Subcutaneous abdominal adipose tissue (tissue), 5 donors: Measurements from ENCODE around the gene SPPL3.

Experiments used
- H3K27ac ChIP-seq: one replicate; pipeline ENCODE4 v1.7.0; 2013; ENCODE audit warnings: low read depth, mild to moderate bottlenecking, inconsistent platforms, low read length, moderate library complexity
- H3K27me3 ChIP-seq, 5 donors: one replicate each; pipeline ENCODE4 v1.7.0; 2013; ENCODE audit warnings: low read length in 5 of 5, inconsistent platforms in 1 of 5; ENCODE audit not compliant: control insufficient read depth in 5 of 5, insufficient read depth in 4 of 5
- H3K36me3 ChIP-seq, 5 donors: one replicate each; pipeline ENCODE4 v1.7.0; 2013; ENCODE audit warnings: low read length in 5 of 5; ENCODE audit not compliant: control insufficient read depth in 5 of 5, insufficient read depth in 5 of 5
- H3K4me1 ChIP-seq, 5 donors: one replicate each; pipeline ENCODE4 v1.7.0; 2013; ENCODE audit warnings: low read length in 5 of 5, mild to moderate bottlenecking in 3 of 5, moderate library complexity in 1 of 5; ENCODE audit not compliant: control insufficient read depth in 5 of 5, insufficient read depth in 5 of 5
- H3K4me3 ChIP-seq, 5 donors: one replicate each; pipeline ENCODE4 v1.7.0; 2013; ENCODE audit warnings: low read length in 5 of 5, low read depth in 1 of 5
- H3K9ac ChIP-seq, 5 donors: one replicate each; pipeline ENCODE4 v1.7.0; 2013; ENCODE audit warnings: low read length in 5 of 5, mild to moderate bottlenecking in 4 of 5, moderate library complexity in 3 of 5
- H3K9me3 ChIP-seq, 5 donors: one replicate each; pipeline ENCODE4 v1.7.0; 2013; ENCODE audit warnings: low read length in 5 of 5; ENCODE audit not compliant: control insufficient read depth in 5 of 5
- donor health status: healthy.
- donor health status: healthy.
- donor health status: healthy.
- donor health status: healthy.
- donor health status: healthy.

The SPPL3 gene

DNA sequence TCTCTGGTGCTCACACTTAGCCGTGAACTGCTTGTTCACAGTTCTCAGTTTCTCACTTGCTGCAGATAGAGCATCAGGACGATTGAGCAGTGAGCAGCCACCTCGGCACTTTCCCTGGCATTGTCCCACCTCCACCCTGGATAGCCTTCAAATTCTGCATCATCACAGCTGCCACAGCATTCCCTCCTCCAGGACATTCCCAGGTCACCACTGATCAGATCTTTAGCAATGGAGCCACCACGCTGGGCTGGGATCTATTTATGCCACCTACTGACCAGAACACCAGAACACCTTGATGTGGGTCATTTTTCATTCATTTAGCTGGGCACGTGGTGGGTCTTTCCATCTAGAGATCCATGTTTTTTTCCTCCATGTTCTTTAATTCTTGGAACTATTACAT lies 154.9 kb downstream of the SPPL3 start:
- no peaks in the 10 kb centered on the region for H3K4me1 ChIP-seq
- no peak overlapping the region for H3K9ac ChIP-seq
- no peak overlapping the region for H3K27ac ChIP-seq
- H3K9me3 ChIP-seq: no peaks in the 10 kb centered on the region
- no peaks in the 10 kb centered on the region for H3K27me3 ChIP-seq
- no peaks in the 10 kb centered on the region for H3K36me3 ChIP-seq
- H3K4me3 ChIP-seq: no peak overlapping the region

DNA sequence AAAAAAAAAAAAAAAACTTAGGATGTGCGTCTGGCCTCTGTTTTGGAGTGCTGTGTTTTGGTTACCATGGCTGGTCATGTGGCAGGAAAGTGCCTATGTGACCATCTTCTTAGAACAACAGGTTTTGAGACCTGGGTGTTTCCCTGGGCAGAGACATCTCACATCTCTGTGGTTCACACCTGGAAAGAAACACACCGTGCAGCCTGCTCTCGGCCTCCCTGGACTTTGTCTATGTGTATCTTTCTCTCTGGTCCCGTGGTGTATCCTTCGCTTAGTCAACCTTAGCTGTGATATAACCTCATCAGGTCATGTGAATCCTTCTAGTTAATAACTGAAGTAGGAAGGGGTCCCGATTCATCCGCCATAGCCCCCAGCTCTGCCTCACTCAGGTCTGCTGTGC lies 155.9 kb downstream of the SPPL3 start:
- Histone ChIP-seq H3K9me3 (no peaks in the 10 kb centered on the region), H3K36me3 (no peaks in the 10 kb centered on the region), H3K4me1 (no peaks in the 10 kb centered on the region), H3K9ac (no peak overlapping the region), H3K27ac (no peak overlapping the region), H3K27me3 (no peaks in the 10 kb centered on the region), H3K4me3 (no peak overlapping the region)

DNA sequence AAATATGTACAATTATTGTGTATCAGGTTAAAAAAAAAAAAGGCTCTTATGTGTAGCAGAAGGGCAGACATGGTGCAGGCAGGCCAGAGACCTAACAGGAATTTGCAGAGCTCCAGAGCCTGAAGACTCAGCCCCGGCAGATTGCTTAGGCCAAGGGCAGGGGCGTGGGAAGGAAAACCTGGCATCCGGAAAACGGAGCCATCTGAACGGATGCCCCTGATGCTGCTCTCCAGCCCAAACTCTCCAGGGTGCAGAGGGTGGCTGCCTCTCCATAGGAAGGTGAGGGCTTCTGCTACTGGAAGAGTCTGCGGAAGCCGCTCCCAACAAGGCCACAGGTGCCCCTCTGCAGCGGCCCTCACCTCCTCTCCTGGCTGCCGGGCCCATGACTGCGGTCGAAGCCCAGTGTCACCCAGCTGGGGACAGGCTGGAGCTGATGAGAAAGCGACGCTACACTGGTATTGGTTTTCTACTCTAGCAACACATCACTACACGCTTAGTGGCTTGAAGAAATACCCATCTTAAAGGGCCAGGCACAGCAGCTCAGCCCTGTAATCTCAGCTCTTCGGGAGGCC lies 159.2 kb downstream of the SPPL3 start:
- Histone ChIP-seq H3K9me3 (no peaks in the 10 kb centered on the region), H3K4me1 (peaks cover 0 to 13% (median 8%) of the 10 kb centered on the region in 5 donors), H3K27ac (no peak overlapping the region), H3K9ac (no peak overlapping the region), H3K27me3 (no peaks in the 10 kb centered on the region), H3K36me3 (peaks cover 0 to 5% (median 0%) of the 10 kb centered on the region in 5 donors), H3K4me3 (no peak overlapping the region)

DNA sequence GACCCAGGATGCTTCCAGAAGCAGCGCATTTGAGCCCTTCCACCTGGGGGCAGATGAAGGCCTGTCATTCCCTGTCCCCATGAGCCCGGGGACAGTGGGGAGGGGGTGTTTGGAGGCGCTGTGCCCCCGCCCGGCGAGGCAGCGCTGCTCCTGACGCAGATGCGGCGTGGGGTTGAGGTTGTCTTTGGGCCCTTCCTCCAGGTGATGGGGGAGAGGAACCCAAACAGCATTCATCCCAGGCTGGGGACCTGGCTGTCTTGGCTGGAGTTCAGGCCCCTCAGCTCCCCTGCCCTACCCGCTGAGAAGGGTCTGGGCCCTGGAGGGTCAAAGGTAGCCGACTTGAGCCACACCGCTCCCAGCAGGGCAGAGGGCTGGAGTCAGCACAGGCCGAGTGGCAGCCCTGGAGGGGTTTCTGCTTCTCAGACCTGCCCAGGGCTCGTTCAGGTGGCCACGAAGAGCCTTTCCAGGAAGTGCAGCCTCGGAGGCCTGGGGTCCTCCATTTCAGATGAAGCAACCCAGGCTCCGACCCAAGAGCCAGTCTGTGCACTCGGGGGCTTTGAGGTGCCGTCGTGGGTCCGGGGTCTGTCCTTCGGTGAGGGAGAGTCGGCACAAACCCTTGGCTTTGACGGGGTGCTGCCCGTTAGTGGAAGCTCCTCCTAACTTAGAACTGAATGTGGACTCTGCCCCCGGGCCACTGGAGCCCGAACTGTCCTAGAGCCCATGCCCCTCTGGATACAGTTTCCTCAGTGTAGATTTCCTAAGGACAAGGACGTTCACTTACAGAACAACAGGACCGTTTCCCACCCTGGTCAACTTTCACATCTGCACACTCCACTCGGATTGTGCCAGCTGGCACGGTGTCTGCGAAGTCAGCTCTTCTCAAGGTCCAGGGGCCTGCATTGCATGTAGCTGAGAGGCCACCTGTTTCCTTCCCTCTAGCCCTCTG lies 162.4 kb downstream of the SPPL3 start:
- Histone ChIP-seq H3K36me3 (peaks cover 0 to 37% (median 25%) of the 10 kb centered on the region in 5 donors), H3K4me1 (peaks cover 0 to 13% (median 8%) of the 10 kb centered on the region in 5 donors), H3K9ac (no peak overlapping the region), H3K4me3 (no peak overlapping the region), H3K27ac (no peak overlapping the region), H3K9me3 (no peaks in the 10 kb centered on the region), H3K27me3 (no peaks in the 10 kb centered on the region)

DNA sequence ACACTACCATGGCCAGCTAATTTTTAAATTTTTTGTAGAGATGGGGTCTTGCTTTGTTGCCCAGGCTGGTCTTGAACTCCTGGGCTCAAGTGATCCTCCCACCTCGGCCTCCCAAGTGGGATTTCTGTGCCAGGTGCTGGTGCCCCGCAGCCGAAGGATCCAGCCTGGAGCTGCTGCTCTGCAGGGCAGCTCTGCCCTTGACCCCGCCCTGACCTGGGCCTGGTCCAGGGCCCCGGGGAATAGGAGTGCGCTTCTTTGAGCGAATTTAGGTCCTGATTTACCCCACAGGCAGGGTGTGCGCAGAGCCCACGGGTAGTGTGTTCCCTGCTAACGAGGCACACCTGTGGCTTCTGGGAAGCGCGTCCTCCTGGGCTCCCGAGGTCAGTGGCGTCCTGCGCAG lies 163.3 kb downstream of the SPPL3 start:
- no peaks in the 10 kb centered on the region for H3K9me3 ChIP-seq
- H3K9ac ChIP-seq: no peak overlapping the region
- H3K4me1 ChIP-seq: peaks cover 0 to 13% (median 8%) of the 10 kb centered on the region in 5 donors
- H3K27me3 ChIP-seq: no peaks in the 10 kb centered on the region
- H3K4me3 ChIP-seq: no peak overlapping the region
- no peak overlapping the region for H3K27ac ChIP-seq
- H3K36me3 ChIP-seq: peaks cover 0 to 44% (median 28%) of the 10 kb centered on the region in 5 donors

DNA sequence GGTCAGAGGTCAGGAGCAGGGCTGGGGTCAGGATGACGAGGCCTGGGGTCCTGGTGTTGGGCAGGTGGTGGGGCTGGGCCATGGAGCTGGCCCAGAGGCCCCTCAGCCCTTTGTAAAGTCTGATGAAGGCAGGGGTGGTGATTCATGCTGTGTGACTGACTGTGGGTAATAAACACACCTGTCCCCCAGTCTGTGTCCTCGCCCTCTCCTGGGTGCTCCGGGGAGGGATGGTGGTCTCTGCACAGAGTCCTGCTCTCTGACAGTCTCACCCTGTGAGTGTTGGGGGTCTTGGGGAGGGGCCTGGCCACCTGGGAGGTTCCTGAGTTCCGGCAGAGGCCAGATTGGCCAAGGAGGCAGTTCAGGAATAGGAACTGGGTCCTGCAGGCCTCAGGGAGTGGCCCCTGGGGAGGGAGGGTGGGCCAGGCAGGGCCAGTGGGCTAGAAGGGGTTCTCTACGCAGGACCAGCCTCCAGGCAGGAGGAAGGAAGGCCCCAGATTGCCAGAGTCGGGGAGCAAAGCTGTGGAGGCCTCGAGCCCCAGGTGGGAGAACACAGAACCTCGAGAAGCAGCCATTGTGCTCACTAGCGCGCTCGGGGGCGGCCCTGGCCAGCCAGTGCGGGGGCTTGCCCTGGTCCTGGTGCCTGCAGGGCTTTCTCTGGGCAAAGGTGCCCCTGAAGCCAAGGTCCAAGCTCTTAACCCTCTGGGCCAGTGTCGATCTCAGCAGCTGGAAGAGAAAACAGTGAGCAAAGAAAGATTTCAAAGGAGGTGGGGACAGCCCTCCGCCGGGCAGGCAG lies 164.1 kb downstream of the SPPL3 start:
- Histone ChIP-seq H3K4me3 (no peak overlapping the region), H3K9ac (peak overlapping the region in 1 of 5 donors; percentile 29), H3K4me1 (peaks cover 0 to 13% (median 8%) of the 10 kb centered on the region in 5 donors), H3K36me3 (peaks cover 0 to 44% (median 28%) of the 10 kb centered on the region in 5 donors), H3K27me3 (no peaks in the 10 kb centered on the region), H3K9me3 (no peaks in the 10 kb centered on the region), H3K27ac (no peak overlapping the region)

DNA sequence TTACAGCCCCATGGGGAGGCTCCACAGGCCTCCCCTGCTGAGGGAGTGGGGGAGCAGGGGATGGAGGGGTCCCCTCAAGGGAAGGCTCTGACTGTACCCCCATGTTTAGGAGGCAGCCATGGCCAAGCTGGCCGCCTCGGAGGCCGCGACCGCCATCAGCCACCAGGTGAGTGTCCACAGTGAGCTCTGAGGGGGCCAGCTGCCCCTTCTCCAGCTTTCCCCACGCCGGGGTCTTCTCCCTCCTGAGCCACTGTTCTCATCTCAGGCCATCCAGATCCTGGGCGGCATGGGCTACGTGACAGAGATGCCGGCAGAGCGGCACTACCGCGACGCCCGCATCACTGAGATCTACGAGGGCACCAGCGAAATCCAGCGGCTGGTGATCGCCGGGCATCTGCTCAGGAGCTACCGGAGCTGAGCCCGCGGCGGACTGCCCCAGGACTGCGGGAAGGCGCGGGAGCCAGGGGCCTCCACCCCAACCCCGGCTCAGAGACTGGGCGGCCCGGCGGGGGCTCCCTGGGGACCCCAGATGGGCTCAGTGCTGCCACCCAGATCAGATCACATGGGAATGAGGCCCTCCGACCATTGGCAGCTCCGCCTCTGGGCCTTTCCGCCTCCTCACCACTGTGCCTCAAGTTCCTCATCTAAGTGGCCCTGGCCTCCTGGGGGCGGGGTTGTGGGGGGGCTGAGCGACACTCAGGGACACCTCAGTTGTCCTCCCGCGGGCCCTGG lies 165.0 kb downstream of the SPPL3 start:
- Histone ChIP-seq H3K27ac (no peak overlapping the region), H3K9ac (peak overlapping the region in 1 of 5 donors; percentile 29), H3K4me1 (peaks cover under 1 to 16% (median 11%) of the 10 kb centered on the region in 5 donors), H3K27me3 (no peaks in the 10 kb centered on the region), H3K9me3 (no peaks in the 10 kb centered on the region), H3K4me3 (no peak overlapping the region), H3K36me3 (peaks cover 0 to 45% (median 31%) of the 10 kb centered on the region in 5 donors)

DNA sequence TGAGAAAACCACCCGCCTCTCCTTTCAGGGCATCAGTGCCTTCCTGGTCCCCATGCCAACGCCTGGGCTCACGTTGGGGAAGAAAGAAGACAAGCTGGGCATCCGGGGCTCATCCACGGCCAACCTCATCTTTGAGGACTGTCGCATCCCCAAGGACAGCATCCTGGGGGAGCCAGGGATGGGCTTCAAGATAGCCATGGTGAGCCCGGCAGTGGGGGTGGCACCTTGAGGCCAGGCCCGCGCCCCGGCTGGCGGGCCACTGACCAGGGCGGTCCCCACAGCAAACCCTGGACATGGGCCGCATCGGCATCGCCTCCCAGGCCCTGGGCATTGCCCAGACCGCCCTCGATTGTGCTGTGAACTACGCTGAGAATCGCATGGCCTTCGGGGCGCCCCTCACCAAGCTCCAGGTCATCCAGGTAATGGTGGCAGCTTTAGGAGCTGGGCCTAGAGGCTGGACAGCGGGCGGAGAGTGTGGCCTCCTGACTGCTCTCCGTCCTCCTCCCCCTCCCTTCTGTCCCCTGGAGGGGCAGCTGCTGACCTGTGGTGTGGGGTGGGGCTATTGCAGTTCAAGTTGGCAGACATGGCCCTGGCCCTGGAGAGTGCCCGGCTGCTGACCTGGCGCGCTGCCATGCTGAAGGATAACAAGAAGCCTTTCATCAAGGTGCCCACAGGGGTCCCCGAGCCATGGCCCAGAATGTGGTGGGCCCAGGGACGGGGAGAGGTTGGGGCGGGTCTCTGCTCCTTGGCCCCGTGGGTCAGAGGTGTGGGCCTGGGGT lies 165.7 kb downstream of the SPPL3 start:
- Histone ChIP-seq H3K4me3 (no peak overlapping the region), H3K27me3 (no peaks in the 10 kb centered on the region), H3K9me3 (no peaks in the 10 kb centered on the region), H3K9ac (peak overlapping the region in 1 of 5 donors; percentile 25), H3K27ac (no peak overlapping the region), H3K4me1 (peaks cover 5 to 22% (median 15%) of the 10 kb centered on the region in 5 donors), H3K36me3 (peaks cover 0 to 49% (median 32%) of the 10 kb centered on the region in 5 donors)
